Ishikawa (cell line): ENCODE results near the gene ENTREP1.

Experiments
- EGR1 ChIP-seq: IDR thresholded peaks from 2 replicates; pipeline ENCODE4 v1.6.1; 2012
- EP300 ChIP-seq: IDR thresholded peaks from 2 replicates; pipeline ENCODE4 v1.6.1; 2012; ENCODE audit warnings: borderline replicate concordance
- MAX ChIP-seq: IDR thresholded peaks from 2 replicates; pipeline ENCODE4 v1.6.1; 2012
- NFIC ChIP-seq: IDR thresholded peaks from 2 replicates; pipeline ENCODE4 v1.6.1; 2012
- RAD21 ChIP-seq: IDR thresholded peaks from 2 replicates; pipeline ENCODE4 v1.6.1; 2012; ENCODE audit warnings: low read depth
- REST ChIP-seq: IDR thresholded peaks from 2 replicates; pipeline ENCODE4 v1.6.1; 2012; ENCODE audit warnings: low read depth, mild to moderate bottlenecking
- TCF12 ChIP-seq: IDR thresholded peaks from 2 replicates; pipeline ENCODE4 v1.6.1; 2012; ENCODE audit warnings: low read depth
- USF1 ChIP-seq: IDR thresholded peaks from 2 replicates; pipeline ENCODE4 v1.6.1; 2012
- ZBTB7A ChIP-seq: IDR thresholded peaks from 2 replicates; pipeline ENCODE4 v1.6.1; 2012; ENCODE audit warnings: low read depth

GRCh38 chr9:69308206-69308931, 16.6 kb upstream of the ENTREP1 start:
- TF ChIP-seq EP300, result no peak
- no peak for TF ChIP-seq TCF12
- TF ChIP-seq NFIC, result no peak
- no peak for TF ChIP-seq MAX
- TF ChIP-seq RAD21, result no peak
- TF ChIP-seq EGR1, result no peak
- TF ChIP-seq USF1, result no peak
- TF ChIP-seq ZBTB7A, result no peak
- no peak for TF ChIP-seq REST
